Measurements from ENCODE around the gene CDK16.
"Not testable (repeated sequence)": the region's sequence is repeated elsewhere in the genome, so short reads cannot be mapped to it uniquely, and the experiment has no call there.

Gene CDK16

GRCh38 chrX:47248576-47248975 is 30.1 kb downstream of the CDK16 start:
- TF ChIP-seq, protein P1, sequence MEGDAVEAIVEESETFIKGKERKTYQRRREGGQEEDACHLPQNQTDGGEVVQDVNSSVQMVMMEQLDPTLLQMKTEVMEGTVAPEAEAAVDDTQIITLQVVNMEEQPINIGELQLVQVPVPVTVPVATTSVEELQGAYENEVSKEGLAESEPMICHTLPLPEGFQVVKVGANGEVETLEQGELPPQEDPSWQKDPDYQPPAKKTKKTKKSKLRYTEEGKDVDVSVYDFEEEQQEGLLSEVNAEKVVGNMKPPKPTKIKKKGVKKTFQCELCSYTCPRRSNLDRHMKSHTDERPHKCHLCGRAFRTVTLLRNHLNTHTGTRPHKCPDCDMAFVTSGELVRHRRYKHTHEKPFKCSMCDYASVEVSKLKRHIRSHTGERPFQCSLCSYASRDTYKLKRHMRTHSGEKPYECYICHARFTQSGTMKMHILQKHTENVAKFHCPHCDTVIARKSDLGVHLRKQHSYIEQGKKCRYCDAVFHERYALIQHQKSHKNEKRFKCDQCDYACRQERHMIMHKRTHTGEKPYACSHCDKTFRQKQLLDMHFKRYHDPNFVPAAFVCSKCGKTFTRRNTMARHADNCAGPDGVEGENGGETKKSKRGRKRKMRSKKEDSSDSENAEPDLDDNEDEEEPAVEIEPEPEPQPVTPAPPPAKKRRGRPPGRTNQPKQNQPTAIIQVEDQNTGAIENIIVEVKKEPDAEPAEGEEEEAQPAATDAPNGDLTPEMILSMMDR (conservative IDR thresholded peaks at IDR 0.05; ENCODE audit: low read depth, low read length) = no peak
- Histone ChIP-seq H3K4me3 (IDR thresholded peaks at IDR 0.05; ENCODE audit: insufficient read depth, low read depth, low read length) (no peak overlapping the region), H3K36me3 (ENCODE audit: insufficient read depth) (no peaks in the 10 kb centered on the region), H2AFZ (ENCODE audit: low read depth) (no peak overlapping the region), H3K27ac (no peak overlapping the region), H3K9ac (no peak overlapping the region), H4K20me1 (ENCODE audit: insufficient read depth) (no peaks in the 10 kb centered on the region), H3K4me2 (no peak overlapping the region), H3K79me2 (ENCODE audit: insufficient read depth, low read depth) (no peaks in the 10 kb centered on the region), H3K27me3 (ENCODE audit: insufficient read depth, low read depth) (no peaks in the 10 kb centered on the region), H3K4me1 (ENCODE audit: low read depth, poor library complexity, severe bottlenecking) (no peaks in the 10 kb centered on the region)

DNA sequence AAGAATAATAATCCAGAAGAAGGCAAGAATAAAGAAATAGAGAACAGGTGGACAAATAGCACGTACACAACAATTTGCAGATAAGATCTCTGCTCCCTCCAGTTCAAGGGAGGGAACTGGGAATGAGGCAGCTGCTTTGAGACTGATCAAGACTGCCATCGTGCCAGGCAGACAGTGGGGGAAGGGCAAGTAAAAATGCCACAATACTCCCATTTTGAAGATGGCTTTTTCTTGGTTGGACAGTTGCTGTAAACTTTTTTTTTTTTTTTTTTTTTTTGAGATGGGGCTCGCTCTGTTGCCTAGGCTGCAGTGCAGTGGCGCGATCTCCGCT is 31.5 kb downstream of the CDK16 start:
- H3K4me1 ChIP-seq (ENCODE audit: low read depth, poor library complexity, severe bottlenecking) = no peaks in the 10 kb centered on the region
- no peaks in the 10 kb centered on the region for H3K27me3 ChIP-seq (ENCODE audit: insufficient read depth, low read depth)
- no peaks in the 10 kb centered on the region for H3K36me3 ChIP-seq (ENCODE audit: insufficient read depth)
- no peak overlapping the region for H3K9ac ChIP-seq
- H3K27ac ChIP-seq = no peak overlapping the region
- no peak overlapping the region for H2AFZ ChIP-seq (ENCODE audit: low read depth)
- H4K20me1 ChIP-seq (ENCODE audit: insufficient read depth) = no peaks in the 10 kb centered on the region
- no peak overlapping the region for H3K4me2 ChIP-seq
- H3K79me2 ChIP-seq (ENCODE audit: insufficient read depth, low read depth) = no peaks in the 10 kb centered on the region
- TF ChIP-seq, protein P1 (conservative IDR thresholded peaks at IDR 0.05; ENCODE audit: low read depth, low read length) = no peak
- H3K4me3 ChIP-seq (IDR thresholded peaks at IDR 0.05; ENCODE audit: insufficient read depth, low read depth, low read length) = no peak overlapping the region

DNA sequence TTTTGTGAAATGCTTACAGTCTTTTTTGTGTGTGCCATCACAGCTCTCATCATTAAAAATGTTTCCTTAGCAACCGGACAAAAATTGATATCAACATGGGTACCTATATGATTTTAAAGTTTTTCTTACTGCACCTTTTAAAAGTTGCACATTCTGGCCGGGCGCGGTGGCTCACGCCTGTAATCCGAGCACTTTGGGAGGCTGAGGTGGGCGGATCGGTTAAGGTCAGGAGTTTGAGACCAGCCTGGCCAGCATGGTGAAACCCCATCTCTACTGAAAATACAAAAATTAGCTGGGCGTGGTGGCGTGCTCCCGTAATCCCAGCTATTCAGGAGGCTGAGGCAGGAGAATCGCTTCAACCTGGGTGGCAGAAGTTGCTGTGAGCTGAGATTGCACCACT is 39.1 kb downstream of the CDK16 start:
- H3K79me2 ChIP-seq (ENCODE audit: insufficient read depth, low read depth); H3K4me1 ChIP-seq (ENCODE audit: low read depth, poor library complexity, severe bottlenecking); H4K20me1 ChIP-seq (ENCODE audit: insufficient read depth); H3K9ac ChIP-seq; H3K4me3 ChIP-seq (IDR thresholded peaks at IDR 0.05; ENCODE audit: insufficient read depth, low read depth, low read length); H2AFZ ChIP-seq (ENCODE audit: low read depth); H3K27ac ChIP-seq; H3K4me2 ChIP-seq; H3K27me3 ChIP-seq (ENCODE audit: insufficient read depth, low read depth); H3K36me3 ChIP-seq (ENCODE audit: insufficient read depth): not testable (repeated sequence)

- H3K79me2 ChIP-seq (ENCODE audit: insufficient read depth, low read depth) = no peaks in the 10 kb centered on the region
- TF ChIP-seq, protein P1 (conservative IDR thresholded peaks at IDR 0.05; ENCODE audit: low read depth, low read length) = no peak
- H4K20me1 ChIP-seq (ENCODE audit: insufficient read depth) = no peaks in the 10 kb centered on the region
- H3K4me3 ChIP-seq (IDR thresholded peaks at IDR 0.05; ENCODE audit: insufficient read depth, low read depth, low read length) = no peak overlapping the region
- no peak overlapping the region for H2AFZ ChIP-seq (ENCODE audit: low read depth)
- no peak overlapping the region for H3K9ac ChIP-seq
- no peak overlapping the region for H3K27ac ChIP-seq
- H3K4me1 ChIP-seq (ENCODE audit: low read depth, poor library complexity, severe bottlenecking) = no peaks in the 10 kb centered on the region
- no peak overlapping the region for H3K4me2 ChIP-seq
- no peaks in the 10 kb centered on the region for H3K36me3 ChIP-seq (ENCODE audit: insufficient read depth)
- no peaks in the 10 kb centered on the region for H3K27me3 ChIP-seq (ENCODE audit: insufficient read depth, low read depth)
Observed at GRCh38 chrX:47264483-47265173, 46.1 kb downstream of the CDK16 start.

- Histone ChIP-seq H3K27me3 (ENCODE audit: insufficient read depth, low read depth) (no peaks in the 10 kb centered on the region), H3K4me3 (IDR thresholded peaks at IDR 0.05; ENCODE audit: insufficient read depth, low read depth, low read length) (no peak overlapping the region), H3K36me3 (ENCODE audit: insufficient read depth) (no peaks in the 10 kb centered on the region), H3K4me2 (no peak overlapping the region), H2AFZ (ENCODE audit: low read depth) (no peak overlapping the region), H3K79me2 (ENCODE audit: insufficient read depth, low read depth) (no peaks in the 10 kb centered on the region), H4K20me1 (ENCODE audit: insufficient read depth) (no peaks in the 10 kb centered on the region), H3K27ac (no peak overlapping the region), H3K9ac (no peak overlapping the region), H3K4me1 (ENCODE audit: low read depth, poor library complexity, severe bottlenecking) (no peaks in the 10 kb centered on the region)
- TF ChIP-seq, protein P1 (conservative IDR thresholded peaks at IDR 0.05; ENCODE audit: low read depth, low read length) = no peak
Observed at GRCh38 chrX:47266643-47267042, 48.2 kb downstream of the CDK16 start.
